CD4-positive, alpha-beta T cell treated with Interleukin-6 for 4 hours (primary cell): ENCODE data around the gene EML1.

Experiments used
- DNase-seq: peaks from one replicate; pipeline ENCODE4 v3.0.0-alpha.2; 2020; ENCODE audit warnings: mixed read lengths

Gene EML1

DNA sequence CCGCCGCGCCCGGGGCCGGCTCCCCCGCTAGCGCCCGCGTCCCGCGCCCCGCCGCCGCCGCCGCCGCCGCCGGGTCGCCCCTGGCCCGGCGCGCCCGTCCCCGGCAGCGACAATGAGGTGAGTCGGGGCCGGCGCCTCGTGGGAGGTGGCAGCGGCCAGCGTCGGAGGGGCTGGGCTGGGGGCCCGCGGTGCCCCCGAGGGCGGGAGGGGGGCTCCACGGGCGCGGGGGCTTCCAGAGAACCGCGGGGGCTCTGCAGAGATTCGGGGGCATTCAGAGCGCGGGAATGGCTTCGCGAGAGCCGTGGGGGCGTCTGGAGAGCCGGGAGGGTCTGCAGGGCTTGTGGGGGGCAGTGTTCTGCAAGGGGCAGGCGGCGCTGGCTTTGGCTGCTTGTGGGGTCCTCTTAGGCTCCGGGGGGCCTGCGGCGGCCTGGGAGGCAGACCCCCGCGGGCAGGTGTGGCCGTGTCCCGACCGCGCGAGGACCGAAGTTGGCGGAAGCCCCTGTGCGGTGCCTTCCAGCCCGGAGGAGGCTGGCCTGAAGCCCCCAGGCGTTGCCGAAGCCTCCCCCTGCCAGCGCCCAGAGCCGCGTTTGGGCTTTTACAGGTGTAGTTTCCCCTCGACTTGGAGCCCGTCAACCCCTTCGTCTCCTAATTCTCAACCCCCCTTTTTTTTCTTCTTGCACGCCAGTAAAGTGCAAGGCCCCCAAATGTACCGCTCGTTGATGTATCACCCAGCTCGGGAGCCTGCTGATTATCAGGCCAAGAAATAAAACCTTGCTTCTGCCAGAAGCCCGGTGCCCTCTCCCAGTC, 178.9 kb downstream of the EML1 start:
- peak; percentile 27 for DNase-seq

GRCh38 chr14:99972748-99973466, 179.7 kb downstream of the EML1 start:
- no peak for DNase-seq

DNA sequence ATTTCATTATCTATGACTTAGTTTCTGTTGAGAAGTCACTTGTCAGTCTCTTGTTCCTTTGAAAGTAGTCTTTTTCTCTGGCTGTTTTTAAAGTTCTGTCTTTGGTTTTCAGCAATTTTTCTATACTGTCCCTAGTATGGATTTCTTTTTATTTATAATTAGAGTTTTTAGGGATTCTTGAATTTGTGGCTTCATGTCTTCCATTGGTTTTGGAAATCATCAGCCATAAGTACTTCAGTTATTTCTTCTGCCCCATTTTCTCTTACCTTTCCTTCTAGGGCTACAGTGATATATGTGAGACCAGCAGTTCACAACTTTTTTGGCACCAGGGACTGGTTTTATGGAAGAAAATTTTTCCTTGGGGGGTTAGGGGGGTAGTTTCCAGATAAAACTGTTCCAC, 182.0 kb downstream of the EML1 start:
- no peak for DNase-seq

GRCh38 chr14:99976021-99976420, 182.8 kb downstream of the EML1 start:
- no peak for DNase-seq

DNA sequence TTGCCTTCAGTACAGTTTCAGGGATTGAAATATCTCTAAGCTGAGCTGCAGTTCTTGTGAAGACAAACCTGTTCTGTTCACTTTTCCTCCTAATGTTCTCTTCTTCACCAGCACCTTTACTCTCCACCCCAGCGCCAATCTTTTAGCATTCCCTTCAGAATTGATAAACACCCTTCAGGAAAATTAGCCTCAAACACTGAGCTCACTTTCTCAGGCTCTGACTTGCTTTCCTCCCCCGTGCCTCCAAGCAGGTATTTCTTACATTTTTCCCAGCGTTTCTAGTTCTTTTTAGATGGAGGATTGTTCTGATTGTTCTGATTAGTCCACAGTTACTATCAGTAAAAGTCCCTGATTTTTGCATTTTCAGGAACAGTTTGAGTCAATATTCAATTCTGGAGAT, 183.5 kb downstream of the EML1 start:
- no peak for DNase-seq

DNA sequence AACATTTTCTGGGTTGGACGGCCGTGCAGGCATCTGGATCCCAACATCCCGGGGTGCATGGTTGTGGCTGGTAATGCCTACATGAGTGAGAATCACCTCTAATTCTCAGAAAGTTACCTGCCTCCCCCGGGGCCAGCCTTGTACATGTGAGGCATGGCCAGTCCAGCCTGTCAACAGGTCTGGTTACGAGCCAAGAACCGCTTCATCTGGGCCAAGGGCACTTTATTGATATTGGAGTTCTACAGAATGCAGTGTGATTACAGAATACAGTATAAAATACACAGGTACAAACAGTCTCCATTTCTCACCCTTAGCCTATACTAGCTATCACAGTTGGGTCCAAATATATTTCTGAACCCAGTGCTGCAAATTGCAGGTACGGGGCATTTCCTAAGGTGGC, 187.1 kb downstream of the EML1 start:
- no peak for DNase-seq

DNA sequence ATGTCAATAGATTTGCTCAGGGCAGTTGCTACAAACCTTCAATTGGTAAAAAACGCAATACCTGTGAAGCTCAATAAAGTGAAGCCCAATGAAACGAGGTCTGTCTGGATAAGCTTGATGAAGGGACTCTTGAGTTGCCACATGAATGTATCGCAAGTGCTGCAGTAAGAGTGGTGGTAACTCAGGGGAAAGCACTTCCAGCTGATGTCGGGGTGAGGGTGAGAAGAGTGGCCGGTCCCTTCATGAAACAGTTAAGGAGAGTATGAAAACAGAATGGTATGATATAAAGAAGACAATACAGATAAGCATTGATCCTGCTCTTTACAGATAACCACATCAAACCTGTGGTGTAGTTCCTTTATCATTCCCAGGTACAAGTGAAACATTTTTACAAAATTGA, 188.6 kb downstream of the EML1 start:
- no peak for DNase-seq

GRCh38 chr14:99982537-99983250, 189.5 kb downstream of the EML1 start:
- peak; percentile 78 for DNase-seq

GRCh38 chr14:99983251-99984015, 190.2 kb downstream of the EML1 start:
- DNase-seq: no peak

GRCh38 chr14:99984036-99984435, 190.8 kb downstream of the EML1 start:
- no peak for DNase-seq

GRCh38 chr14:99986396-99986795, 193.2 kb downstream of the EML1 start:
- no peak for DNase-seq

DNA sequence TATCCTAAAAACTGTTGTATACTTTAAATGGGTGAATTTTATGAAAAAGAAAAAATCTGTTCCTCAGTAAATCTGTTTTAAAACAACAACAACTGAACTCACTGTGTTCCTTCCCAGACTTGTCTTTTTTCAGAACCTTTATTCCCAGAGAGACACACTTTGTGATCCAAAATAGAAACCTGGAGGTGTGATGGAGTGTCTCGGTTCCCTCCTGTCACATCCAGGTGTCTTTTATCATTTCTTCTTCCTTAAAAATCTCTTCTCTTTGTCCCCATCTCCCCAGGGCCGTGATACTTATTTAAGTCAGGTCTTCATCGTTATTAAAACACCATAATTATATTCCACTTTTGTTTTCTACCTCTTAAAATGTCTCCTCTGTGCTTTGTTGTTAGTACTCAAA, 195.8 kb downstream of the EML1 start:
- no peak for DNase-seq

DNA sequence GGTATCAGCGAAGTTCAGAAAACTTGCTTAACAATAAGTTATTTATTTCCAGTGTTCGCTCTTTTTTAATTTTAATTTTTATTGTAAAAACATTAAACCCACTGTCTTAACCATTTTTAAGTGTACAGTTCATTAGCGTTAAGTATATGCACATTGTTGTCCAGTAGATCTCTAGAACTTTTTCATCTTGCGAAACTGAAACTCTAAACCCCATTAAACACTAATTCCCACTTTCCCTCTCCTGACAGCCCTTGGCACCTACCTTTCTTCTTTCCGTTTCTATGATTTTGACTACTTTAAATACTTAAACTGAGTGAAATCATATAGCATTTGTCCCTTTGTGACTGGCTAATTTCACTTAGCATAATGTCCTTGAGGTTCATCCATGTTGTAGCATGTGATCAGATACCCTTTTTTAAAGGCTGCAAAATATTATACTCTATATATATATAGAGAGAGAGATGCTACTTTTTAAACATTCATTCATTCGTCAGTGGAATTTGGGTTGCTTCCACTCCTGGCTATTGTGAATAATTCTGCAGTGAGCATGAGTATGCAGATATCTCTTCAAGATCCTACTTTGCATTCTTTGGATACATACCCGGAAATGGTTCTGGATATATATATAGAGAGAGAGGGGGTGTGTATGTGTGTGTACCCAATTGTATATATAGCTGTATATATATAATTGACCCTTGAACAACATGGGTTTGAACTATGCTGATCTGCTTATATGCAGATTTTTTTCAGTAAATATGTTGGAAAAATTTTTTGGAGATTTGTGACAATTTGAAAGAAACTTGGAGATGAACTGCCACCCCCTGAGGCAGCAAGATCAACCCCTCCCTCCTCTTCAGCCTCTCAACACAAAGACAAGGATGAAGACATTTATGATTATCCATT, 197.3 kb downstream of the EML1 start:
- DNase-seq: no peak

DNA sequence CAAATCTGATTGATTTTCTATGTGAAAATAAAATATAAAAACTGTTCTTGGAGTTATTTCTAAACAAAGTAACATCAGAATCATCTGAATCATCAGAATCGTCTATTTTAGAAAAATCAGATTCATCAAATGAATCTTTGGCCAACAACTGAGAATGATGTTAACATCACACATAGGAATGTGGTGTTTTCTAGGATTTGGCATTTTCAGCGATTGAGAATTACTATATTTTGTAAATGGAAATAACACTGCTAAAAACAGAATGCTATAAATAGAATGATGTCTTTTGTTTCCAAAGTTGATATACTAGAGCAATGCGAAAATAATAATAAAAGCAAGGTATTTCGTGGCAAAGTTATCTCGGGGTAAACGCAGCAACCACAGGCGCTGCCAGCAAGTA, 198.1 kb downstream of the EML1 start:
- no peak for DNase-seq
